ENCODE measurements around the gene ACADS. TPM values are rescaled to one million over a fixed set of nuclear protein-coding genes. Genes with fewer than 3 reads are reported as not detected.

Gene ACADS
- polyA plus RNA-seq, 1 donor (not counting 4 experiments of a cell fraction or from before 2014, with no cell fraction given), result 2.2 TPM

DNA sequence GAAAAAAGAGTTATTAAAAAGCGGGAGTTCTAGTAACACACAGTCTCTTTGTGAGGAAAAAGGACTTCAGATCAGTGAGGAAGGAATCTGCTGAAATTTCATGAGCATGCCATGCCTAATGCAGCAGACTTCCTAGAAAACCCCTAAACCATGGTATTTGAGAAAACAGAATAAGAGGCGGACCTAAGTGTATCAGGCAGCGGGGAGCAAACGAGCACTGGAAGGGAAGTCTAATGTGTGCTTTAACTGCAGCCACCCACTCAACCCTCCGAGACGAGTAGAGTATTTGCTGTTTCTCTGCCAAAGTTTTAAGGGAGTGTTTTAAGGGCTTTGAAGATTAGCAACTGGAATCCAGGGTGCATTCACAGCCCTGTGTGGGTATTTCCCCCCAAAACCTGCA lies 36.5 kb downstream of the ACADS start:
- dilution Hi-C loops (cut with MboI; ENCODE audit: extremely low pct_ligation_motif_present, low sequenced_read_pairs), result no loop called here
- no peak for DNase-seq (ENCODE audit: low read depth, low spot score)
- H2AFZ ChIP-seq (ENCODE audit: control insufficient read depth, low read length), result peak overlapping the region; percentile 21

DNA sequence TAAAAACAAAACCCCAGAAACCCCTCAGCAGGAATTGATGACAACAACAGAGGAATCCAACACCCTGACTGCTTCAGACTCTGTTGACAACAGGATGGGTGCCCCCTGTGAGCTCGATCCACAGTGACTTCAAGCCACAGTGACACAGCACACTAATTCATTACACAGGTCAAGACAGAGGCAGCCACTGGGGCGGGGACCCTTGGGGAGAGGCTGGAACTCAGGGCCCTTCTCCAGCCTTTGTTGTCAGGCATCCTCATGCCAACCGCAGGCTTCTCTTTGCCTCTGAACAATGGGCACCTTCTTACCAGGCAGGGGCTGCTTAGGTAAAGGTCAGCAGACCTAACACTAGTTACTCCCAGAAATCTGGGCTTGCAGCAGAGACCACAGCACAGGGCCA lies 37.6 kb downstream of the ACADS start:
- Histone ChIP-seq H3K36me3 (ENCODE audit: control insufficient read depth in 2 of 2, extremely low read depth in 1 of 2, insufficient read depth in 2 of 2, low read length in 2 of 2) (peaks cover 27 to 32% of the 10 kb centered on the region in 2 experiments), H3K79me2 (ENCODE audit: control insufficient read depth, insufficient read depth, low read length) (no peaks in the 10 kb centered on the region), H2AFZ (ENCODE audit: control insufficient read depth, low read length) (no peak overlapping the region), H3K9ac (ENCODE audit: control insufficient read depth, extremely low read depth, insufficient read depth, low read length) (no peak overlapping the region), H3K4me2 (ENCODE audit: control insufficient read depth, extremely low read depth, insufficient read depth, low read depth, low read length) (no peak overlapping the region), H3K9me3 (ENCODE audit: control insufficient read depth, low read depth, low read length) (no peaks in the 10 kb centered on the region), H3K4me3 (ENCODE audit: control insufficient read depth in 2 of 3, extremely low read depth in 1 of 3, insufficient read depth in 2 of 3, low read depth in 1 of 3, low read length in 3 of 3) (no peak overlapping the region), H4K20me1 (ENCODE audit: control insufficient read depth, extremely low read depth, insufficient read depth, low read length) (no peaks in the 10 kb centered on the region), H3K27me3 (ENCODE audit: control insufficient read depth, extremely low read depth, insufficient read depth, low read length) (no peaks in the 10 kb centered on the region), H3K9me1 (ENCODE audit: control insufficient read depth, extremely low read depth, insufficient read depth, low read length) (no peaks in the 10 kb centered on the region), H3K27ac (ENCODE audit: control insufficient read depth, insufficient read depth, low read length) (no peak overlapping the region), H3K4me1 (ENCODE audit: control insufficient read depth, extremely low read depth, insufficient read depth, low read length) (peaks cover 22% of the 10 kb centered on the region)
- dilution Hi-C loops (cut with MboI; ENCODE audit: extremely low pct_ligation_motif_present, low sequenced_read_pairs), result no loop called here
- no peak for DNase-seq (ENCODE audit: low read depth, low spot score)
- TF ChIP-seq, protein P1, sequence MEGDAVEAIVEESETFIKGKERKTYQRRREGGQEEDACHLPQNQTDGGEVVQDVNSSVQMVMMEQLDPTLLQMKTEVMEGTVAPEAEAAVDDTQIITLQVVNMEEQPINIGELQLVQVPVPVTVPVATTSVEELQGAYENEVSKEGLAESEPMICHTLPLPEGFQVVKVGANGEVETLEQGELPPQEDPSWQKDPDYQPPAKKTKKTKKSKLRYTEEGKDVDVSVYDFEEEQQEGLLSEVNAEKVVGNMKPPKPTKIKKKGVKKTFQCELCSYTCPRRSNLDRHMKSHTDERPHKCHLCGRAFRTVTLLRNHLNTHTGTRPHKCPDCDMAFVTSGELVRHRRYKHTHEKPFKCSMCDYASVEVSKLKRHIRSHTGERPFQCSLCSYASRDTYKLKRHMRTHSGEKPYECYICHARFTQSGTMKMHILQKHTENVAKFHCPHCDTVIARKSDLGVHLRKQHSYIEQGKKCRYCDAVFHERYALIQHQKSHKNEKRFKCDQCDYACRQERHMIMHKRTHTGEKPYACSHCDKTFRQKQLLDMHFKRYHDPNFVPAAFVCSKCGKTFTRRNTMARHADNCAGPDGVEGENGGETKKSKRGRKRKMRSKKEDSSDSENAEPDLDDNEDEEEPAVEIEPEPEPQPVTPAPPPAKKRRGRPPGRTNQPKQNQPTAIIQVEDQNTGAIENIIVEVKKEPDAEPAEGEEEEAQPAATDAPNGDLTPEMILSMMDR (optimal IDR thresholded peaks at IDR 0.05 in 1 of 3, IDR thresholded peaks at IDR 0.05 in 1 of 3, conservative IDR thresholded peaks at IDR 0.05 in 1 of 3; ENCODE audit: extremely low read depth in 1 of 3, insufficient read depth in 2 of 3, low read length in 3 of 3), result no peak
- no peak for TF ChIP-seq EZH2 (IDR thresholded peaks at IDR 0.05; ENCODE audit: low read length)
- no peak for FAIRE-seq

More for the DNA sequence above, 36.5 kb downstream of the ACADS start:
- no peaks in the 10 kb centered on the region for H3K79me2 ChIP-seq (ENCODE audit: control insufficient read depth, insufficient read depth, low read length)
- H3K9ac ChIP-seq (ENCODE audit: control insufficient read depth, extremely low read depth, insufficient read depth, low read length), result peak overlapping the region; percentile 57
- no peaks in the 10 kb centered on the region for H3K27me3 ChIP-seq (ENCODE audit: control insufficient read depth, extremely low read depth, insufficient read depth, low read length)
- H3K4me2 ChIP-seq (ENCODE audit: control insufficient read depth, extremely low read depth, insufficient read depth, low read depth, low read length), result peak overlapping the region; percentile 75
- H3K9me1 ChIP-seq (ENCODE audit: control insufficient read depth, extremely low read depth, insufficient read depth, low read length), result no peaks in the 10 kb centered on the region
- peaks cover 22% of the 10 kb centered on the region for H3K4me1 ChIP-seq (ENCODE audit: control insufficient read depth, extremely low read depth, insufficient read depth, low read length)
- no peak for FAIRE-seq
- peaks cover 24 to 25% of the 10 kb centered on the region in 2 experiments for H3K36me3 ChIP-seq (ENCODE audit: control insufficient read depth in 2 of 2, extremely low read depth in 1 of 2, insufficient read depth in 2 of 2, low read length in 2 of 2)
- no peak overlapping the region for H3K4me3 ChIP-seq (ENCODE audit: control insufficient read depth in 2 of 3, extremely low read depth in 1 of 3, insufficient read depth in 2 of 3, low read depth in 1 of 3, low read length in 3 of 3)
- no peak for TF ChIP-seq EZH2 (IDR thresholded peaks at IDR 0.05; ENCODE audit: low read length)
- TF ChIP-seq, protein P1 (optimal IDR thresholded peaks at IDR 0.05 in 1 of 3, IDR thresholded peaks at IDR 0.05 in 1 of 3, conservative IDR thresholded peaks at IDR 0.05 in 1 of 3; ENCODE audit: extremely low read depth in 1 of 3, insufficient read depth in 2 of 3, low read length in 3 of 3), result no peak
- peak overlapping the region; percentile 82 for H3K27ac ChIP-seq (ENCODE audit: control insufficient read depth, insufficient read depth, low read length)
- no peaks in the 10 kb centered on the region for H3K9me3 ChIP-seq (ENCODE audit: control insufficient read depth, low read depth, low read length)
- H4K20me1 ChIP-seq (ENCODE audit: control insufficient read depth, extremely low read depth, insufficient read depth, low read length), result no peaks in the 10 kb centered on the region

All from keratinocyte (primary cell).